ENCODE measurements around the gene SEC11A. TPM values are rescaled to one million over a fixed set of nuclear protein-coding genes. Genes with fewer than 3 reads are reported as not detected.
"Not testable (repeated sequence)": the region's sequence is repeated elsewhere in the genome, so short reads cannot be mapped to it uniquely, and the experiment has no call there.

The SEC11A gene
- polyA plus RNA-seq, 1 donor from 2014 or later: 158 TPM

GRCh38 chr15:84641871-84642270, 74.1 kb downstream of the SEC11A start:
- H3K9ac ChIP-seq (ENCODE audit: low read length); H3K79me2 ChIP-seq (replicated peaks; ENCODE audit: insufficient read depth, low read length); H3K4me2 ChIP-seq (ENCODE audit: low read length); H4K20me1 ChIP-seq (ENCODE audit: insufficient read depth); H3K27ac ChIP-seq (ENCODE audit: low read length); H3K9me3 ChIP-seq (ENCODE audit: low read length); H3K27me3 ChIP-seq (ENCODE audit: insufficient read depth, low read depth, low read length); H3K9me2 ChIP-seq (ENCODE audit: insufficient read depth, low read length); H3F3A ChIP-seq (ENCODE audit: insufficient read depth, low read length, poor library complexity, severe bottlenecking); H3K36me3 ChIP-seq (ENCODE audit: insufficient read depth, low read length); H2AFZ ChIP-seq (ENCODE audit: low read depth, low read length); H3K4me3 ChIP-seq (ENCODE audit: low read length): not testable (repeated sequence)

DNA sequence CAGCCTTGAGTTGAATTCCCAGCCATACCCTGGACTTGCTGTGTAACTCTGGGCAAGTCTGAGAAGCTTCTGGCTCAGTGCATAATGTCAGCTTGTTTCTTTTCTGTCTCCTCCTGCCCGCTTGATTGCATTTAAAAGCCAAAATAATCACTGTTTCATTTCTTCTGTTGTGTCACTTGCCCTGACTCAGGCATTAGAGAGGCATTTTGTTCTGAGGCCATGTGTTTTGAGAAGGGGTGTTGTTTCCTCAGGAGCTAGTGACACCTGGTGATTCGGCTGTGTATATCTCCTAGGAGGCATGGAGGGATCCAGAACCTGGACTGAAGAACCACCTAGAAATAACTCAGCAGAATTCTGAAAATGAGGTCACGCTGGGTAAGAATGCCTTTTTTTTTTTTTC, 77.8 kb downstream of the SEC11A start:
- TF ChIP-seq EZH2 (IDR thresholded peaks at IDR 0.05; ENCODE audit: borderline replicate concordance, insufficient read depth, low read length, poor library complexity, severe bottlenecking) (no peak), MXI1 (conservative IDR thresholded peaks at IDR 0.05; ENCODE audit: poor library complexity, severe bottlenecking) (no peak), REST (IDR thresholded peaks at IDR 0.05; ENCODE audit: borderline replicate concordance) (no peak), RAD21 (conservative IDR thresholded peaks at IDR 0.05) (no peak), TAF1 (IDR thresholded peaks at IDR 0.05; ENCODE audit: low read depth) (no peak), EP300 (conservative IDR thresholded peaks at IDR 0.05; ENCODE audit: poor library complexity, severe bottlenecking) (no peak), POLR2AphosphoS5 (IDR thresholded peaks at IDR 0.05) (no peak), SMC3 (conservative IDR thresholded peaks at IDR 0.05; ENCODE audit: poor library complexity) (no peak)
- TF ChIP-seq, protein P1, sequence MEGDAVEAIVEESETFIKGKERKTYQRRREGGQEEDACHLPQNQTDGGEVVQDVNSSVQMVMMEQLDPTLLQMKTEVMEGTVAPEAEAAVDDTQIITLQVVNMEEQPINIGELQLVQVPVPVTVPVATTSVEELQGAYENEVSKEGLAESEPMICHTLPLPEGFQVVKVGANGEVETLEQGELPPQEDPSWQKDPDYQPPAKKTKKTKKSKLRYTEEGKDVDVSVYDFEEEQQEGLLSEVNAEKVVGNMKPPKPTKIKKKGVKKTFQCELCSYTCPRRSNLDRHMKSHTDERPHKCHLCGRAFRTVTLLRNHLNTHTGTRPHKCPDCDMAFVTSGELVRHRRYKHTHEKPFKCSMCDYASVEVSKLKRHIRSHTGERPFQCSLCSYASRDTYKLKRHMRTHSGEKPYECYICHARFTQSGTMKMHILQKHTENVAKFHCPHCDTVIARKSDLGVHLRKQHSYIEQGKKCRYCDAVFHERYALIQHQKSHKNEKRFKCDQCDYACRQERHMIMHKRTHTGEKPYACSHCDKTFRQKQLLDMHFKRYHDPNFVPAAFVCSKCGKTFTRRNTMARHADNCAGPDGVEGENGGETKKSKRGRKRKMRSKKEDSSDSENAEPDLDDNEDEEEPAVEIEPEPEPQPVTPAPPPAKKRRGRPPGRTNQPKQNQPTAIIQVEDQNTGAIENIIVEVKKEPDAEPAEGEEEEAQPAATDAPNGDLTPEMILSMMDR (IDR thresholded peaks at IDR 0.05; ENCODE audit: poor library complexity, severe bottlenecking): no peak

More for the DNA sequence above, 77.8 kb downstream of the SEC11A start:
- H2AFZ ChIP-seq (ENCODE audit: low read depth, low read length): no peak overlapping the region
- no peaks in the 10 kb centered on the region for H3K27me3 ChIP-seq (ENCODE audit: insufficient read depth, low read depth, low read length)
- H3K9ac ChIP-seq (ENCODE audit: low read length): no peak overlapping the region
- H3K4me2 ChIP-seq (ENCODE audit: low read length): no peak overlapping the region
- no peaks in the 10 kb centered on the region for H3F3A ChIP-seq (ENCODE audit: insufficient read depth, low read length, poor library complexity, severe bottlenecking)
- no peak overlapping the region for H3K27ac ChIP-seq (ENCODE audit: low read length)
- no peaks in the 10 kb centered on the region for H4K20me1 ChIP-seq (ENCODE audit: insufficient read depth)
- no peaks in the 10 kb centered on the region for H3K9me2 ChIP-seq (ENCODE audit: insufficient read depth, low read length)
- H3K9me3 ChIP-seq (ENCODE audit: low read length): no peaks in the 10 kb centered on the region
- H3K36me3 ChIP-seq (ENCODE audit: insufficient read depth, low read length): peaks cover 6% of the 10 kb centered on the region
- H3K4me3 ChIP-seq (ENCODE audit: low read length): no peak overlapping the region
- H3K79me2 ChIP-seq (replicated peaks; ENCODE audit: insufficient read depth, low read length): peaks cover 12% of the 10 kb centered on the region
